Measurements from ENCODE around the gene RPS19. TPM values are rescaled to one million over a fixed set of nuclear protein-coding genes. Genes with fewer than 3 reads are reported as not detected.

The RPS19 gene
- total RNA-seq, 6 donors from 2014 or later: 677 to 2,013 (median 1,382) TPM

- H3K27ac ChIP-seq: no peak overlapping the region
- TF ChIP-seq POLR2AphosphoS5 (IDR thresholded peaks at IDR 0.05): no peak
- no peak for TF ChIP-seq CTCF (IDR thresholded peaks at IDR 0.05)
- no peak for TF ChIP-seq EP300 (IDR thresholded peaks at IDR 0.05)
- TF ChIP-seq POLR2A (IDR thresholded peaks at IDR 0.05): no peak
- WGBS, 2 donors: 89 to 90% methylated on average over 12 to 19 of the region's 19 CpGs
- no peaks in the 10 kb centered on the region for H3K27me3 ChIP-seq
- H3K4me1 ChIP-seq: no peaks in the 10 kb centered on the region
- ATAC-seq (ENCODE audit: low FRiP score in 2 of 2) (no peak), DNase-seq (peak in 1 of 2 donors; percentile 54)
- no peak overlapping the region for H3K4me3 ChIP-seq
- no peaks in the 10 kb centered on the region for H3K9me3 ChIP-seq
- no peaks in the 10 kb centered on the region for H3K36me3 ChIP-seq
Observed at GRCh38 chr19:41847351-41848105, 12.5 kb upstream of the RPS19 start.

- TF ChIP-seq CTCF (IDR thresholded peaks at IDR 0.05): no peak
- TF ChIP-seq EP300 (IDR thresholded peaks at IDR 0.05): no peak
- no peak for TF ChIP-seq POLR2A (IDR thresholded peaks at IDR 0.05)
- no peak for TF ChIP-seq POLR2AphosphoS5 (IDR thresholded peaks at IDR 0.05)
- Histone ChIP-seq H3K9me3 (no peaks in the 10 kb centered on the region), H3K27ac (no peak overlapping the region), H3K36me3 (no peaks in the 10 kb centered on the region), H3K4me3 (no peak overlapping the region), H3K4me1 (no peaks in the 10 kb centered on the region), H3K27me3 (no peaks in the 10 kb centered on the region)
- DNase-seq (no peak), ATAC-seq (ENCODE audit: low FRiP score in 2 of 2) (no peak)
- 74 to 88% methylated on average over 6 of the region's 6 CpGs for WGBS, 2 donors
Observed at GRCh38 chr19:41848666-41849065, 11.4 kb upstream of the RPS19 start.

GRCh38 chr19:41849067-41849466 lies 11.0 kb upstream of the RPS19 start:
- no peak for TF ChIP-seq CTCF (IDR thresholded peaks at IDR 0.05)
- no peak for TF ChIP-seq POLR2A (IDR thresholded peaks at IDR 0.05)
- no peak for TF ChIP-seq POLR2AphosphoS5 (IDR thresholded peaks at IDR 0.05)
- no peak for TF ChIP-seq EP300 (IDR thresholded peaks at IDR 0.05)
- no peaks in the 10 kb centered on the region for H3K36me3 ChIP-seq
- H3K4me1 ChIP-seq: no peaks in the 10 kb centered on the region
- ATAC-seq (ENCODE audit: low FRiP score in 2 of 2) (no peak), DNase-seq (no peak)
- H3K9me3 ChIP-seq: no peaks in the 10 kb centered on the region
- WGBS, 2 donors: 77 to 79% methylated on average over 2 of the region's 2 CpGs
- H3K4me3 ChIP-seq: no peak overlapping the region
- H3K27ac ChIP-seq: no peak overlapping the region
- H3K27me3 ChIP-seq: no peaks in the 10 kb centered on the region

- TF ChIP-seq POLR2AphosphoS5 (IDR thresholded peaks at IDR 0.05) (no peak), POLR2A (IDR thresholded peaks at IDR 0.05) (no peak), CTCF (IDR thresholded peaks at IDR 0.05) (no peak), EP300 (IDR thresholded peaks at IDR 0.05) (no peak)
- Histone ChIP-seq H3K9me3 (no peaks in the 10 kb centered on the region), H3K27ac (no peak overlapping the region), H3K27me3 (no peaks in the 10 kb centered on the region), H3K36me3 (no peaks in the 10 kb centered on the region), H3K4me3 (no peak overlapping the region), H3K4me1 (no peaks in the 10 kb centered on the region)
- 62 to 73% methylated on average over 1 to 5 of the region's 5 CpGs for WGBS, 2 donors
- DNase-seq (no peak), ATAC-seq (ENCODE audit: low FRiP score in 2 of 2) (no peak)
Observed at GRCh38 chr19:41850381-41850780, 9.7 kb upstream of the RPS19 start.

- TF ChIP-seq EP300 (IDR thresholded peaks at IDR 0.05) (no peak), POLR2AphosphoS5 (IDR thresholded peaks at IDR 0.05) (no peak), POLR2A (IDR thresholded peaks at IDR 0.05) (no peak), CTCF (IDR thresholded peaks at IDR 0.05) (no peak)
- no peaks in the 10 kb centered on the region for H3K4me1 ChIP-seq
- H3K27ac ChIP-seq: no peak overlapping the region
- no peak for ATAC-seq (ENCODE audit: low FRiP score in 2 of 2)
- no peak overlapping the region for H3K4me3 ChIP-seq
- no peak for DNase-seq
- no peaks in the 10 kb centered on the region for H3K27me3 ChIP-seq
- WGBS, 2 donors: 37% methylated on average over 4 of the region's 4 CpGs
- no peaks in the 10 kb centered on the region for H3K36me3 ChIP-seq
- H3K9me3 ChIP-seq: no peaks in the 10 kb centered on the region
Observed at GRCh38 chr19:41851456-41851855, 8.6 kb upstream of the RPS19 start.

All from upper lobe of left lung (tissue), 6 donors.